Stimulated activated CD4-positive, alpha-beta T cell treated with anti-CD3 and anti-CD28 coated beads, TNF-alpha, amount 100 ng/mL, for 4 hours (primary cell): ENCODE data around the gene OSM.
"Not testable (repeated sequence)": the region's sequence is repeated elsewhere in the genome, so short reads cannot be mapped to it uniquely, and the experiment has no call there.

ENCODE experiments used
- DNase-seq, 3 experiments: peaks; one replicate each; pipeline ENCODE4 v3.0.0-alpha.2; 2020; ENCODE audit warnings: low read depth in 3 of 3

The OSM gene

DNA sequence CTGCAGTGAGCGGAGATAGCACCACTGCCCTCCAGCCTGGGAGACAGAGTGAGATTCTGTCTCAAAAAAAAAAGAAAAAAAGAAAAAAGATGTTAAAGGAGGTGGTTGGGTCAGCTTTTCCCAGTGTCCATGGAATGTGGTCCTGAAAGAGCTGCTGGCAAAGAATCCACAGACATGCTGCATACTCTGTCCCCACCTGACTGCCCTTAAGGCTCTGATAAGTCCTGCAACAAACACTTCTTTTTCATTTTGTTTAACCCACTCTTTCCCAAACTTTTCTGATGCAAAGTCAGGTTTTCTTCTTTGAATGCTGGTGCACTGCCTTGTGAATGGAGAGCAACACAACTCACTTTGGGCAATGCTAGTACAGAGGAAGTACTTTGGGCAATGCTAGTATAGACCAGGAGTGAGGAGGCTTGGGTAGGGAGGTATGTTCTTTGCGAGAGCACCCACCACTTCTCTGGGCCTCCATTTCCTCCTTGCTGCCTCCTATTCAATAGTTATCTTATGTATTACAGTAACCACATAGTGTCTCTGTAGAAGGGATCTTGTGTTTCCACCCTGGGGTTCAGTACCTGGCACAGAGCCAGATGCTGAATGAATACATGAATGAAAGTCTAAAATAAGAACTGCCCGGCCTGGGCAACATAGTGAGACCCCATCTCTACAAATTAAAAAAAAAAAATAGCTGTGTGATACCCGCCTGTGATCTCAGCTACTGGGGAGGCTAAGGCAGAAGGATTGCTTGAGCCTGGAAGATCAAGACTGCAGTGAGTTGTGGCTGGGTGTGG lies 39.0 kb downstream of the OSM start:
- no peak for DNase-seq

DNA sequence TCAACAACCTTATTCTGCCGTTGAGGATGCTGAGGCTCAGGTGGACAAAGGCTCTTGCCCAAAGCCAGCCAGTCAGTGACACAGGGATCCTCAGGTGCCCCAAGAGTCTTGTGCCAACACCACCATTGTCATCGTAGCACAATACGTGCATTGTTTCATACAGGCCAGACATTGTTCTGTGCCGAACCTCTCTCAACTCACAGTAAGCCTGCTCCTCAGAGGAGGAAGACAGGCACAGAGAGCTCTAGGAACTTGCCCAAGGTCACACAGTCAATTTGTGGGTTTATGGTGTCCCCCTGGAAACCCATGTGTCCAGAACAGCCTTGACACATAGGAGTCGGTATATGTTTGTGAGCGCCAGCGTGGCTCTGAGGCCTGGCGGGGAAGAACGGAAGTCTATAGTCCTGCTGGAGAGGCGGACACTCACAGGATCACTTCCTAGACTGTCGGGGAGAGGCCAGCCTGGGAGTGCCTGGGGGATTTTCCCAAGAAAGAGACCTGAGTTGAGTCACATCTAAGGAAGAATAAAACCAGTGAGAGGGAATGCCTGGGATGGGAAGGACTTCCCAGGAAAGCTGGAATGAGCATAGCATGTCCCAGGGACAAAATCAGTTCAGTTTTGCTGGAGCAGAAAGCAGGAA lies 40.3 kb downstream of the OSM start:
- no peak for DNase-seq

DNA sequence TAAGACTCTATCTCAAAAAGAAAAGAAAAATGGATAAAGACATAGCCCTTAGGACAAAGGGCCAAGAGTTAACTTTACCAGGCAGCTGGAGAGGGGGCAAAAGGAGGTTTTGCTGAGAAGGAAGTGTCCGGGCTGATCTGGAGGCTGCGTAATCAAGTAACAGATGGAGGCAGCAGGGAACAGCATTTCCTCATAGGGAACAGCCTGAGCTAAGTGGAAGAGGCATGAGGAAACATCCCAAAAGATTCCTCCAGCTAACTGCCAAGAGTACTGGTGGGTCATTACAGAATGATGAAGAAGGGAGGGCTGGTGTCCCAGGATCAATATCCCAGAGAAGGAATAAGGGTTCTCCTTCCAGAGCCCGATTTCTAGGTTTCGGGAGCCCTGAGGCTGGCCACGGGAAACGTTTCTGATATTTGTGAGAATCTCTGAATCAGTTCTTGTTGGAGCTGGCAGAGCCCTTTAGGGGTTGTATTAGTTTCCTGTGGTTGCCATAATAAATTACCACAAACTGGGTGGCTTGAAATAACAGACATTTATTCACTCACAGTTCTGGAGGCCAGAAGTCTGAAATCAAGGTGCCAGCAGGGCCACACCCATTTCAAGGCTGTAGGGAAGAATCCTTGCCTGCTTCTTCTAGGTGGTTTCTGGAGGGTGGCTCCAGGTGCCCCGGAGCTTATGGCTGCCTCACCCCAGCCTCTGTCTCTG lies 41.3 kb downstream of the OSM start:
- no peak for DNase-seq

DNA sequence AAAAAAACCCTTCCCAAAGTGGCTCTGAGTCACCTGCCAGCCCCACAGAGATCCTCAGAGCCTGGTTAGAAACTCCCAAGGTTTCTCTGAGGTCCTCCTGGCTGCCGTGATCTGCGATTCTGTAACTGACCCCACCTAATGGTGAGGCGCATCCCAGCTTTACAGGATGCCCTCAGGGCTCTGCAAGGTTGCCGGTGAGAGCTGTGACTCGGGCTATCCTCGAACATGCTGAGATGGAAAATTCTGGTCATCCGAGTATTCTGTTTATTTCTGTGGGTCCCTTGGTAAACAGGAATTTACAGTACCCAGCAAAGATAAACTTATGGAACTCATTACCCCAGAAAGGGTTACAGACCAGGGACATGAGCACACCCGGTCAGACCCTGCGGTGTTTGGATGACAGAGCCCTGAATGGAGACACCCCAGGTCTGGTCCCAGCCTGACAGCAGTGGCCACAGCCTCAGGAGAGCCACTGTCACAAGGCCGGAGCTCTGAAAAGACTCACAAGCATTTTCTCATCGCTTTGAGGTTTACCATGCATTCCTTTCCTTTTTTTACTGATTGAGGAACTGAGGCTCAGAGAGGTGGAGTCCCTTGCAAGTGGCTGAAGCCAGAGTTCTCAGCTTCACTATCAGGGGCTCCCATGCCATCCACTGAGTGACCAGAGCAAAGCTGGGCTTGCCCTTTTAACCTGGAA lies 42.3 kb downstream of the OSM start:
- no peak for DNase-seq

DNA sequence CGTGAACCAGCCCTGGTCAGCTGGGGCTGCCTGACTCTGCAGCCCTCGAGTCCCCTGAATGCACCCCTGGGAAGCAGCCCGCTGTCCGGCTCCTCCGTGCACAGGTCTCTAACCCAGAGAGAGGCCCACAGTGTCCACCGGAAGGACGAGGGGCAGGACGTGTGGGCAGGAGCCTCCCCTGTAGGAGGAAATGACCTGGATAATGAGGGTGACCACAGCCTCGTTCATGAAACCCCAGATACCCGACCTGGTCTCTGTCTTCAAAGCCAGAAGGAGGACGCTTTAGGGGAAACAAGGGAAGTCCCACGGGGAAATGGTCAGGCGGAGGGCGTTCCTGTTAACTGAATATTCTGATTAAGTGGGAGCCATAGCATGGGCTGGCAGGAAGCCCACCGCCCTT lies 43.3 kb downstream of the OSM start:
- DNase-seq = no peak

DNA sequence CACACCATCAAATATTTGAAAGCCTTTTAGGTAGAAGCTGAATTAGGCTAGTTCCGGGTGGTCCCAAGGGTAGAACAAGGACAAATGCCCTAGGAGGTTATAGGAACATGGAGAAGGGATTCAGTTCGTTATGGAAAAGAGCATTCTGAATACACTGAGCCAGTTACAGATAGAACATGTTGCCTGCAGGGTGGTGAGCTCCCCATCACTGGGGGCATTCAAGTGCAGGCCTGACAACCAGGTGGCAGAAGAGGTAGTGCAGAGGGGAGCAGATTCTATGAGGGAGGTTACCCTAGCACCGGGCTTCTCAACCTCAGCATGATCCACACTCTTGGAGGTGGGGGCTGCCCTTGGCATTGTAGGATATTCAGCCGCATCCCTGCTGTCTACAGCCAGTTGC lies 44.3 kb downstream of the OSM start:
- DNase-seq = no peak

DNA sequence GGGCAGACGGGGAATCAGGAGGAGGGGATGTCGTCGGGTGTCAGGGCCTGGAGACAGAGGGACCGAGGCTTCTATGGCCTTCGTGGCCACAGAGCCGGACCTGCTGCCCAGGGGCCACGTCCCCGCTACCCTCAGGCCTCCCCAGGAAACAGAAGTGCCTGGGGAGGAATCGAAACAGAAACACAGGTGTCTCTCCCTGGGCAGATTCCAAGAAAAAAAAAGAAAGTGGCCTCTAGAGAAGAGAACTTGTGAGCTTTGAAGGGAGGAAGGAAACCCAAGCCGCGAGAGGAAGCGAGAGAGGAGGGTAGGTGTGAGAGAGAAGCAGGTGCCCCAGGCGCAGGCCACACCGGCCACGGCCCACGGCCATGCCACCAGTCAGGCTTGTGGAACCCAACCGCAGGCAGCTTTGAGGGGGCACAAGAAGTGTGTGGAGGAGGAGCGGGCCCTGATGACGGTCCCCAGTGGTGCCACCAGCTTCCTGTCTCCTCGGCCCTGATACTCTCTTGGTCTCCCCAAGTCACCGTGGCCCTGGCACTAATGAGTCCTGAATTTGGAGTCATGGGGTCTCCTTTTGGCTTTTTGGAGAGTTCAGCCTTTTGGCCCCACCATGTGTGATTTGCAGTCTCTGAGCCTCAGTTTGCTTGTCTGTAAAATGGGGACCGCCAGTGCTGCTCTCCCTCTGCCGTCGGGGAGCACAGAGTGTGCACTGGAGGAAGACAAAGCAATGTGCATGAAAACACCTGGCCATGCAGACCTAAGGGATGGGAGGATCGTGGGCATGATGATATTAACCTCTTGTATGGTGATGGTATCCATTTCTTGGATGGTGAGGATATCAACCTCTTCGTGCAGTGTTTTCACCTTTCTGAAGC lies 45.3 kb downstream of the OSM start:
- DNase-seq = peak in 2 of 3 experiments; percentile 48 to 51

DNA sequence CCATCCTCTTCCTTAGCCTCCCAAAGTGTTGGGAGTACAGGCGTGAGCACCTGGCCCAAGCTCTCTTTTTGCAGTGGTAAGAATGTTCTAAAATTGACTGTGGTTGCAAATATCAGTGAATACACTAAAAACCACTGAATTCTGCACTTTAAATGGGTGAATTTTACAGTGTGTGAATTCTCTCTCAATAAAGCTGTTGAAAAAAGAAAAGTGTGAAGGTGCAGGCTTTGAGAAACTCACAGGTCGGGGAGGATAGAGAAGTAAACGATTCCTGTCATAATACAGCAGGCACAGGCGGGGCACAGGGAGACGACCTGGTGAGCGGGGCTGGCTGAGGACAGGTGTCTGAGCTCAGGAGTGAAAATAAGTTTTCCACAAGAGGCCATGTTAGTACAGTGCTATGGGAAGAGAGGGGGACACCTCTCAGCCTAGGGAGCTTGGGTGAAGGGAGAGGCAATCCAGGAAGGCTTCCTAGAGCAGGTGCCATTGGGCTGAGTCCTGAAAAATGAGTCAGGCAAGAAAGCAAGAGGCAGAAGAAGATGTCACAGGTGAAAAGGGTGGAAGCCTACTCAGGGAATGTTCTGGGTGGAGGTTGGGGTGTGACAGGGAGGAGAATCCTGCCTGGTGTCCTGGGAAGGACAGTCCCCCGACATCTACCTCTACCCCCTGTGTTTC lies 46.2 kb downstream of the OSM start:
- DNase-seq = no peak

DNA sequence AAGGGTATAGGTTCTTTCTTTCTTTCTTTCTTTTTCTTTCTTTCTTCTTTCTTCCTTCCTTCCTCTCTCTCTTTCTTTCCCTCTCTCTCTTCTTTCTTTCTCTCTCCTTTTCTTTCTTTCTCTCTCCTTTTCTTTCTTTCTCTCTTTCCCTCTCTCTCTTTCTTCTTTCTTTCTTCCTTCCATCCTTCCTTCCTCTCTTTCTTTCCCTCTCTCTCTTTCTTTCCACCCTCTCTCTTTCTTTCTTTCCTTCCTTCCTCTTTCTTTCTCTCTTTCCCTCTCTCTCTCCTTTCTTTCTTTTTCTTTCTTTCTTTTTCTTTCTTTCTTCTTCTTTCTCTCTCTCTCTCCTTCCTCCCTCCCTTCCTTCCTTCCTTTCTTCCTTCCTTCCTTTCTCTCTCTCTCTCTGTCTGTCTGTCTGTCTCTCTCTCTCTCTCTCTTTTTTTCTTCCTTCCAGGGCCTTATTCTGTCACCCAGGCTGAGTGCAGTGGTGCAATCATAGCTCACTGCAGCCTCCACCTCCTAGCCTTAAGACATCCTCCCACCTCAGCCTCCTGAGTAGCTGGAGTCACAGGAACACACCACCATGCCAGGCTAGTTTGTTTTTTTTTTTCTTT lies 46.9 kb downstream of the OSM start:
- no peak for DNase-seq

DNA sequence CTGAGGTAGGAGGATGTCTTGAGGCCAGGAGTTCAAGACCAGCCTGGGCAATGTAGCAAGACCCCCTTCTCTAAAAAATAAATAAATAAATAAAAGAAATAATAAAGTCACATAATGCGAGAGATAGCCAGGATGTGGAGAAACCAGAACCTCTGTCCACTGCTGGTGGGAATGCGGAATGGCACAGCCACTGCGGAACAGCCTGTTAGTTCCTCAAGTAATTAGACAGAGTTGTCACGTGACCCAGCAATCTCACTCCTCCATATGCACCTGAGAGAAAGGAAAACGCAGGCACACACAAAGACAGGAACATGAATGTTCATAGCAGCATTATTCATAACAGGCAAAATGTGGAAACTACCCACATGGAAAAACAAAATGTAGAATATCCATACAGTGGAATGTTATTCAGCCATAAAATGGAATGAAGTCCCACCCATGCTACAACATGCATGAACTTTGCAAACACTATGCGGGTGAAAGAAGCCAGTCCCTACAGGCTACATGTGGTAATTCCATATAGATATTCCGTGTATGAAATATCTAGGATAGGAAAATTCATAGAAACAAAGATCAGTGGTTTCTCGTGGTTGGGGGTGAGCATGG lies 47.5 kb downstream of the OSM start:
- DNase-seq = no peak

DNA sequence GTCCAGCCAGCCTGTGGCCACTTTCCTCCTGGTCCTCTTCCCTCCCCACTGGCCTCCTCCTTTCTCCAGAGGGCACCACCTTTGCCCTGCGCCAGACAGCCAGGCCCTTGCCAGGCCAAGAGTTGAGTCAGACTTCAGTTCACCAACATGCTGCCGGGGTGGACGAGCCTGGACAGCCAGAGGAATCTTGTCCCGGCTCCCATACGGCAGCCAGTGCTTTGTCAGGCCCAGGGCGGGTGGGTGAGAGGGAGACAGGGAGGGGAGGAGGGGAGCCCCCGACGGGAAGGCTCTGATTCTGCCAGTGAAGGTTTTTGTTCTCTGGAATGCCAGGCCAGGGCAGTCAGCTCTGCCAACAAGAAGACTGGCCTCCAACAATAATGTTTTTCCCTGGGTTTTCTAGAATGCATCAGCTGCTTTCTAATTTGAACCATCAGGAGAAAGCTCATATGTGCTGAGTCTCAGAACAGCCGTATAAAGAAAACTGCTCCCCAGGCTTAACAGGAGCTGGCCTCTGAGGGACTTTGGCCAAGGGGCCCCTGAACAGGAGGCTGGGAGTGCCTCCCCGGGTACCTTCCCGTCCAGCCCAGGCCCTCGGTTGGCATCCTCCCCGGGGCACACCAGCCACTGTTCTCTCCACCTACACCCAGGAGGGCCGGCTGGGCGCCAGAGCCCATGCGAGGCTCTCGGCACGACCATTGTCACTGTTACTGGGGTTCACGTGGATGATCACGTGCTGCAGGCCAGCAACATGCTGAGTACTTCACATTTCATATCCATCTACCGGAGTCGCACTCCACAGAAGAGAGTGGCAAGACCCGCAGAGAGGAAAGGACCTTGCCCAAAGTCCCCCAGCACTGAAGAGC lies 48.7 kb downstream of the OSM start:
- no peak for DNase-seq

DNA sequence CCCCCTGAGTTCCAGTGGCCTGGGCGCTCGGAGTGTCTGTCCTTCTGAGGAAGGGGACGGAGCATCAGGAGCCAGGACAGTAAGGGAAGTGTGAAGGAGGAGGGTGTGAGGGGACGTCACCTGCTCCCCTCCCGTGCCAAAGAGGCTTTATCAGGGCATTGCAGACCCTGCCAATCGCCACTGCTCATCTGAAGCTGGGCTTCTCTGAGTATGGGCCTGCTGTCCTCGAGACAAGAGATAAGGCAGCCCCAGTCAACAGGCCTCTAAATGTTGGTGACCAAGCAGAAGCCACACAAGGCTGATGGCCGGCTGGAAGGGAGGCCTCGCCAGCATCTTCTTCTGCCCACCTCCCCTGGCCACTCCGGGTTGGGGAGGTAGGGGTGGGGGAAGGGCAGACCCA lies 49.9 kb downstream of the OSM start:
- no peak for DNase-seq

DNA sequence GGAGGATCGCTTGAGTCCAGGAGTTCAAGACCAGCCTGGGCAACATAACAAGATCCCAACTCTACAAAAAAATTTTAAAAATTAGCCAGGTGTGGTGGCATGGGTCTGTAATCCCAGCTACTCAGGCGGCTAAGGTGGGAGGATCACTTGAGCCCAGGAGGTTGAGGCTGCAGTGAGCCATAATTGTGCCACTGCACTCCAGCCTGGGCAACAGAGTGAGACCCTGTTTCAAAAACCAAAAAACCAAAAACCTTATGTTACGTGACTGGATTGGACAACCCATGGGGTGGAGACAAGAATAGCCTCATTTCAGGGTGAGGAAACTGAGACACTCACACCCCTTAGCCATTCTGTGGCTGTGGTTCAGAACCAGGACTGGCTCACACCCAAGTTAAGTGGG lies 50.4 kb downstream of the OSM start:
- not testable (repeated sequence) for DNase-seq

DNA sequence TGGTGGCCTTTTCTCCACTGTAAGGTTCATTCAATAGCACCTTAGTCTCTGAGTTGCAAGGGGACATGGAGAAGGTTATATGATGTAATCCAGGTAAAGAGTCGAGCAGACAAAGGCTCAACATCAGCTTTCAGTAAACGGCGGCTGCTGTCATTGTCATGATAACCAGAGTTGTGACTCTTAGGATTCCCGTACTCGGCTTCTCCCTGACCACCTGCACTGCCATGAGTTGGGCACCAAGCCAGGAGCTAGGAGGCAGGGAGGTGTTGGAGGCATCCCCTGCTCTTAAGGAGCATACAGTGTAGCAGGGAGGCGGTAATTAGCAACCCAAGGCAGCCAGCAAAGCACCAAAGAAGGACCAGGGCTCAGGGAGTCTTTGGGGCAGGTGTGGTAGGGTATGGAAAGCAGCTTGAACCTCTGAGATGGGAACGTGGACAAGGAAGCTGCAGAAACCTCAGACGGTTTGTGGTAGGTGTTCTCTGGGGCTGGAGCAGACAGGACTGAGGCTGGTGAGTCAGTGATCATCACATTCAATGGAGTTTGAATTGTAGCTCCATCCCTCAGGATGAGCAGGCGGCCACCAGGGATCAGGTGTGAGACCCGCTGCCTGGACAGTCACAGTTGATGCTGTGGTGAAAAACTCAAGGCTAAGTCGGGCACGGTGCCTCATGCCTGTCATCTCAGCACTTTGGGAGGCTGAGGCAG lies 51.8 kb downstream of the OSM start:
- DNase-seq = no peak

DNA sequence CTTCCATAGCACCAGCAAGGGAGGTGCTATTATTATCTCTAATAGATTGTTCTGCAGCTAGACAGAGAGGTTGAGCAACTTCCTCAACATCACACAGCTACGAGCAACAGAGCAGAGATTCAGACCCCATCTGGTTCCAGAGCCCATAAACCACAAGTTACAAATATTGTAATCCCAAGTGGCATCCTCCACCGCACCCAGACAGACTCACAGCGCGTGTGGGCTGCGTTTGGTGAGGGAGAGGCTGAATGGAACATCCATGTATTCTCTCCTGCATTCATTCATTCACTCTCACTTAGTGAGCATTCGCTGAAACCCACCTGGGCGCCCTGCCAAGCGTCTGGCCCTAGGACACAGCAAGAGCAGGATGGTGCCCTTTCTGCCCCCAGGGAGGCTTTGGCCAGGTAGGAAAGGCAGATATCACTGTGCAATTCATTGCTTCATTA lies 53.6 kb downstream of the OSM start:
- DNase-seq = no peak
